ENCODE data around the gene CCM2L. TPM values are rescaled to one million over a fixed set of nuclear protein-coding genes. Genes with fewer than 3 reads are reported as not detected.
"Not testable (repeated sequence)": the region's sequence is repeated elsewhere in the genome, so short reads cannot be mapped to it uniquely, and the experiment has no call there.

CCM2L gene
- total RNA-seq, 2 donors from 2014 or later: 3.4 to 5.9 TPM

DNA sequence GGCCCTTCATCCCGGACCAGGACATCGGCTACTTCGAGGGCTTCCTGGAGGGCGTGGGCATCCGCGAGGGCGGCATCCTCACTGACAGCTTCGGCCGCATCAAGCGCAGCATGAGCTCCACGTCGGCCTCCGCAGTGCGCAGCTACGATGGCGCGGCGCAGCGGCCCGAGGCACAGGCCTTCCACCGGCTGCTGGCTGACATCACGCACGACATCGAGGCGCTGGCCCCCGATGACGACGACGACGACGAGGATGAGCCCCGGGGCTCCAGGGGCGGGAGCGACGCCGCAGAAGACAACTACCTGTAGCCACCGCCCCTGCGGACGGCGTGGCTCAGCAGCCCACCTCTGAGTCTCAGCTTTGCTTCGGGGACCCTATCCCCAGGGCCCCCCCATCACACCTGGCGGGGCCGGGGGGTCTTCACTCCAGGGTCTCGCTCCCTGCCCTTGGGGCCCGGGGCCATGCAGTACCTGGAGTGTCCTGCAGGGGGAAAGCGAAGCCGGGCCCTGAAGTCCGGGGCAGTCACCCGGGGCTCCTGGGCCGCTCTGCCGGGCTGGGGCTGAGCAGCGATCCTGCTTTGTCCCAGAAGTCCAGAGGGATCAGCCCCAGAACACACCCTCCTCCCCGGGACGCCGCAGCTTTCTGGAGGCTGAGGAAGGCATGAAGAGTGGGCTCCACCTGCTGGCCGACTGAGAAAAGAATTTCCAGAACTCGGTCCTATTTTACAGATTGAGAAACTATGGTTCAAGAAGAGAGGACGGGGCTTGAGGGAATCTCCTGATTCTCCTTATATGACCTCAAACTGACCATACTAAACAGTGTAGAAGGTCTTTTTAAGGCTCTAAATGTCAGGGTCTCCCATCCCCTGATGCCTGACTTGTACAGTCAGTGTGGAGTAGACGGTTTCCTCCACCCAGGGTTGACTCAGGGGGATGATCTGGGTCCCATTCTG, 21.0 kb downstream of the CCM2L start:
- DNase-seq: peak; percentile 79 to 88 (median 84)
- Histone ChIP-seq H3K9me3 (no peaks in the 10 kb centered on the region), H3K27me3 (peaks cover 0 to 9% of the 10 kb centered on the region in 2 donors), H3K36me3 (replicated peaks in 1 of 2; ENCODE audit: insufficient read depth in 1 of 2, low read depth in 2 of 2) (no peaks in the 10 kb centered on the region), H3K4me3 (no peak overlapping the region), H3K4me1 (peaks cover 12% of the 10 kb centered on the region), H3K27ac (no peak overlapping the region)
- ATAC-seq: peak; percentile 89
- WGBS, 2 donors: 5 to 15% methylated on average over 8 to 55 of the region's 59 CpGs
- intact Hi-C loops (cut with DNase I): loop anchor here (5.0 to 10.0 kb wide), 2 partner anchors 176 to 204 kb away; no protein-coding TSS in a partner anchor
- TF ChIP-seq, protein P1, sequence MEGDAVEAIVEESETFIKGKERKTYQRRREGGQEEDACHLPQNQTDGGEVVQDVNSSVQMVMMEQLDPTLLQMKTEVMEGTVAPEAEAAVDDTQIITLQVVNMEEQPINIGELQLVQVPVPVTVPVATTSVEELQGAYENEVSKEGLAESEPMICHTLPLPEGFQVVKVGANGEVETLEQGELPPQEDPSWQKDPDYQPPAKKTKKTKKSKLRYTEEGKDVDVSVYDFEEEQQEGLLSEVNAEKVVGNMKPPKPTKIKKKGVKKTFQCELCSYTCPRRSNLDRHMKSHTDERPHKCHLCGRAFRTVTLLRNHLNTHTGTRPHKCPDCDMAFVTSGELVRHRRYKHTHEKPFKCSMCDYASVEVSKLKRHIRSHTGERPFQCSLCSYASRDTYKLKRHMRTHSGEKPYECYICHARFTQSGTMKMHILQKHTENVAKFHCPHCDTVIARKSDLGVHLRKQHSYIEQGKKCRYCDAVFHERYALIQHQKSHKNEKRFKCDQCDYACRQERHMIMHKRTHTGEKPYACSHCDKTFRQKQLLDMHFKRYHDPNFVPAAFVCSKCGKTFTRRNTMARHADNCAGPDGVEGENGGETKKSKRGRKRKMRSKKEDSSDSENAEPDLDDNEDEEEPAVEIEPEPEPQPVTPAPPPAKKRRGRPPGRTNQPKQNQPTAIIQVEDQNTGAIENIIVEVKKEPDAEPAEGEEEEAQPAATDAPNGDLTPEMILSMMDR (IDR thresholded peaks at IDR 0.05): peak; percentile 75 to 95 (median 87)
- no peak for TF ChIP-seq POLR2A (IDR thresholded peaks at IDR 0.05)

DNA sequence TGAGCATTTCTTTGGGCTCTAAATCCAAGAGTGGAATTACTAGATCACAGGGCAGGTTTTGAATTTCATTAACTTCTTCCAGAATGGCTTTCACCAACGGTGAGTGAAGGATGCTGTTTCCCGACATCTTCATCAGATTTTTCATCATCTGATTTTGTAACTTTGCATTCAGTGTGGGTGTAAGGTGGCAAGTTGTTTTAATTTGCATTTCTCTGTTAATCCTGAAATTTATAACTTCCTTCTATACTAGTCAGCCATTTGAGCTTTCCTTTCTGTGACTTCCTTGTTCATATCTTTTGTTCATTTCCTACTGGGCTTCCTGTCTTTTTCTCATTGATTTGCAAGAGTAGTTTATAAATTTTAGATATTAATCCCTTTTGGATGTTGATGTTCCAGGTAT, 23.1 kb downstream of the CCM2L start:
- intact Hi-C loops (cut with DNase I): loop anchor here (5.0 to 10.0 kb wide), 2 partner anchors 179 to 206 kb away; no protein-coding TSS in a partner anchor
- Histone ChIP-seq H3K4me3 (no peak overlapping the region), H3K4me1 (peaks cover 12% of the 10 kb centered on the region), H3K27ac (no peak overlapping the region), H3K27me3 (peaks cover 0 to 9% of the 10 kb centered on the region in 2 donors), H3K36me3 (replicated peaks in 1 of 2; ENCODE audit: insufficient read depth in 1 of 2, low read depth in 2 of 2) (no peaks in the 10 kb centered on the region), H3K9me3 (no peaks in the 10 kb centered on the region)
- ATAC-seq (no peak), DNase-seq (no peak)
- TF ChIP-seq POLR2A (IDR thresholded peaks at IDR 0.05): no peak
- TF ChIP-seq, protein P1 (IDR thresholded peaks at IDR 0.05): no peak
- 44 to 53% methylated on average over 2 of the region's 2 CpGs for WGBS, 2 donors

DNA sequence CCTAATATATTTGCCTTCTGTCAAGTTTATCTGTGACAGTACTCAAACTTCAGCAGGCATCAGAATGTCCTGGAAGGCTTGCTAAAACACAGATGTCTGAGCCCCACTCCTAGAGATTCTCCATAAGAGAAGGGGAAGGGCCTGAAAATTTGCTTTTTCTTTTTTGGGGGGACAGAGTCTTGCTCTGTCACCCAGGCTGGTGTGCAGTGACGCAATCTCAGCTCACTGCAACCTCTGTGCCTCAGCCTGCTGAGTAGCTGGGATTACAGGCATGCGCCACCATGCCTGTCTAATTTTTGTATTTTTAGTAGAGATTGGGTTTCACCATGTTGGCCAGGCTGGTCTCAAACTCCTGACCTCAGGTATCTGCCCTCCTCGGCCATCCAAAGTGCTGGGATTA, 23.5 kb downstream of the CCM2L start:
- not testable (repeated sequence) for ATAC-seq; DNase-seq; H3K9me3 ChIP-seq; H3K27me3 ChIP-seq; H3K4me3 ChIP-seq; H3K36me3 ChIP-seq (replicated peaks in 1 of 2; ENCODE audit: insufficient read depth in 1 of 2, low read depth in 2 of 2); H3K27ac ChIP-seq
- intact Hi-C loops (cut with DNase I): loop anchor here (5.0 to 10.0 kb wide), 2 partner anchors 179 to 206 kb away; no protein-coding TSS in a partner anchor
- H3K4me1 ChIP-seq: peaks cover 12% of the 10 kb centered on the region
- WGBS, 2 donors: 65 to 66% methylated on average over 3 of the region's 3 CpGs

DNA sequence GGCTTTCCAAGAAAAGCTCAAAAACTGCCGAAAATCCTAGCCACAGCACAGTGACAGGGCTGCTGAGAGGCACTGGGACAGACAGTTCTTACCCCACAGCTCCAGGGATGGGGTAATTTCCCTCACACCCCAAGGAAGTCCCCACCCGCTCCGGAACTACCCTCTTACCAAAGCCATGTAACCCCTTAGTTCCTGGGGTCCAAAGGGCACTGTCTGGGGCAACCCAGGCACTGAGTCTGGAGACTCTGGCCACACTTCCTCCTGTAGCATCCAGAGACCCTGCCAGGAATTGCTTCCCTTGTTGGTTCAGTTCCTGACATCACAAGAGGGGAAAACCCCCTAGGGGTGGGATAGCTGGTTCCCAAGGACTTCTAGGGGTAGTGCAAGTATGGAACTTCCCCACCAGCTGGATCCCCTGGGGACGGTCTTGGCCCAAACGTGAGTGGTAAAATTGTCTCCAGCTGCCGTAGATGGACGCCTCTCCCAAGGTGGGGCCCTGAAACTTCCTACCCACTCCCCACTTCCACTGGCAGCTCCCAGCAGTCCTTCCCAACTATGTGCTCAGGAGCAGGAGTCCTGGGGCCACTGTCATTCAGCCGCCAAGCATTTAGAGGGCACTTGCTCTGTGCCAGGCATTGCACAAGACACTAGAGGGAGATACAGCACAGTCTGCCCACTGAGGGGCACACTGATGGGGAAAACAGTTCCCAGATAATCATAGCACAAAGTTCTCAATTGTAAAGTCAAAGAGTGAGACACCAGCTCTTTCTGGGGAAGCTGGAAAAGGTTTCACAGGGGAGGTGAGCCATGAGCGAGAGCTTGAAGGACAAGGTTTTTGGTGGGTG, 24.6 kb downstream of the CCM2L start:
- 34 to 35% methylated on average over 6 to 9 of the region's 9 CpGs for WGBS, 2 donors
- peaks cover 12% of the 10 kb centered on the region for H3K4me1 ChIP-seq
- H3K27ac ChIP-seq: no peak overlapping the region
- H3K27me3 ChIP-seq: peaks cover 0 to 9% of the 10 kb centered on the region in 2 donors
- H3K36me3 ChIP-seq (replicated peaks in 1 of 2; ENCODE audit: insufficient read depth in 1 of 2, low read depth in 2 of 2): no peaks in the 10 kb centered on the region
- ATAC-seq (no peak), DNase-seq (peak in 1 of 4 donors; percentile 44)
- H3K9me3 ChIP-seq: no peaks in the 10 kb centered on the region
- TF ChIP-seq POLR2A (IDR thresholded peaks at IDR 0.05): no peak
- TF ChIP-seq, protein P1 (IDR thresholded peaks at IDR 0.05): no peak
- no peak overlapping the region for H3K4me3 ChIP-seq
- intact Hi-C loops (cut with DNase I): loop anchor here (5.0 to 10.0 kb wide), 2 partner anchors 180 to 208 kb away; no protein-coding TSS in a partner anchor

DNA sequence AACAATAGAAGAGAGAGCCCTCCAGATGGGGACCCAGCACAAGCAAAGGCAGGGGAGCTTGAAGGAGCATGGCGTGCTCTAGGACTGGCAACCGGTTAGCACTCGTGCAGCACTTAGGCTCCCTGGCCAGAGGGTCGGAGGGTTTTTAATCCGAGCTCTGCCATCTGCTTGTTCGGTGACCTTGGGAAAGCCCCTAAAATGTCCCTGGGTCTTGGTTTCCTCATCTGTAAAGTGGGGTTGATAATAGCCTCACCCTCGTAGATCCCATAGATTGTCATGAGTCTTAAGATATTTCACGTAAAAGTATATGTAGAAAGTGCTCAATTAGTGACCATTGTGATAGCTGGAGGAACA, 25.2 kb downstream of the CCM2L start:
- peaks cover 12% of the 10 kb centered on the region for H3K4me1 ChIP-seq
- H3K9me3 ChIP-seq: no peaks in the 10 kb centered on the region
- H3K27me3 ChIP-seq: peaks cover 0 to 9% of the 10 kb centered on the region in 2 donors
- H3K27ac ChIP-seq: no peak overlapping the region
- H3K36me3 ChIP-seq (replicated peaks in 1 of 2; ENCODE audit: insufficient read depth in 1 of 2, low read depth in 2 of 2): no peaks in the 10 kb centered on the region
- intact Hi-C loops (cut with DNase I): loop anchor here (10.0 kb wide), 1 partner anchor 181 kb away; no protein-coding TSS in a partner anchor
- WGBS, 2 donors: 57 to 61% methylated on average over 8 of the region's 8 CpGs
- TF ChIP-seq, protein P1 (IDR thresholded peaks at IDR 0.05): no peak
- no peak for TF ChIP-seq POLR2A (IDR thresholded peaks at IDR 0.05)
- no peak overlapping the region for H3K4me3 ChIP-seq
- DNase-seq (no peak), ATAC-seq (no peak)
